OCI-LY7 (cell line): Measurements from ENCODE around the gene MAB21L2.

Experiments
- CTCF ChIP-seq: fragments of 200-600 bp; sonication (generic); conservative IDR thresholded peaks from 2 replicates; pipeline ENCODE4 v1.5.1; 2014; ENCODE audit warnings: mild to moderate bottlenecking, antibody characterized with exemption, low read length, moderate library complexity, mixed read lengths
- EZH2phosphoT487 ChIP-seq: fragments of 200-600 bp; sonication (generic); IDR thresholded peaks from 2 replicates; pipeline ENCODE4 v1.6.1; 2018; ENCODE audit warnings: low read depth, borderline replicate concordance, mild to moderate bottlenecking, mixed run types, antibody characterized with exemption, low read length, moderate library complexity, mixed read lengths

GRCh38 chr4:150588316-150588715 lies 6.4 kb downstream of the MAB21L2 start:
- TF ChIP-seq CTCF (no peak), EZH2phosphoT487 (no peak)
